ENCODE results near the gene MRPL14. TPM values are rescaled to one million over a fixed set of nuclear protein-coding genes. Genes with fewer than 3 reads are reported as not detected.

The MRPL14 gene
- polyA plus RNA-seq, 3 donors: 38.9 to 40.4 (median 40.3) TPM

GRCh38 chr6:44126320-44127149 is 717 bp downstream of the MRPL14 start:
- DNase-seq (ENCODE audit: low read depth in 3 of 3, low spot score in 2 of 3): no peak

GRCh38 chr6:44123544-44123943 is 3.7 kb downstream of the MRPL14 start:
- DNase-seq (ENCODE audit: low read depth in 3 of 3, low spot score in 2 of 3): no peak

GRCh38 chr6:44122801-44123200 is 4.5 kb downstream of the MRPL14 start:
- no peak for DNase-seq (ENCODE audit: low read depth in 3 of 3, low spot score in 2 of 3)

GRCh38 chr6:44120692-44121443 is 6.4 kb downstream of the MRPL14 start:
- DNase-seq (ENCODE audit: low read depth in 3 of 3, low spot score in 2 of 3): no peak

GRCh38 chr6:44119704-44120262 is 7.5 kb downstream of the MRPL14 start:
- no peak for DNase-seq (ENCODE audit: low read depth in 3 of 3, low spot score in 2 of 3)

- no peak for DNase-seq (ENCODE audit: low read depth in 3 of 3, low spot score in 2 of 3)
Observed at GRCh38 chr6:44117397-44118128, 9.7 kb downstream of the MRPL14 start.

GRCh38 chr6:44116641-44117382 is 10.4 kb downstream of the MRPL14 start:
- DNase-seq (ENCODE audit: low read depth in 3 of 3, low spot score in 2 of 3): no peak

- DNase-seq (ENCODE audit: low read depth in 3 of 3, low spot score in 2 of 3): no peak
Observed at GRCh38 chr6:44115866-44116265, 11.4 kb downstream of the MRPL14 start.

- no peak for DNase-seq (ENCODE audit: low read depth in 3 of 3, low spot score in 2 of 3)
Observed at GRCh38 chr6:44113414-44113813, 13.8 kb downstream of the MRPL14 start.

- no peak for DNase-seq (ENCODE audit: low read depth in 3 of 3, low spot score in 2 of 3)
Observed at GRCh38 chr6:44111434-44112417, 15.5 kb downstream of the MRPL14 start.

GRCh38 chr6:44110966-44111365 is 16.3 kb downstream of the MRPL14 start:
- DNase-seq (ENCODE audit: low read depth in 3 of 3, low spot score in 2 of 3): no peak

- no peak for DNase-seq (ENCODE audit: low read depth in 3 of 3, low spot score in 2 of 3)
Observed at GRCh38 chr6:44110005-44110676, 17.1 kb downstream of the MRPL14 start.

- no peak for DNase-seq (ENCODE audit: low read depth in 3 of 3, low spot score in 2 of 3)
Observed at GRCh38 chr6:44109212-44109611, 18.0 kb downstream of the MRPL14 start.

- no peak for DNase-seq (ENCODE audit: low read depth in 3 of 3, low spot score in 2 of 3)
Observed at GRCh38 chr6:44108471-44108870, 18.8 kb downstream of the MRPL14 start.

- DNase-seq (ENCODE audit: low read depth in 3 of 3, low spot score in 2 of 3): no peak
Observed at GRCh38 chr6:44107017-44107416, 20.2 kb downstream of the MRPL14 start.

- DNase-seq (ENCODE audit: low read depth in 3 of 3, low spot score in 2 of 3): no peak
Observed at GRCh38 chr6:44105993-44106740, 21.1 kb downstream of the MRPL14 start.

- no peak for DNase-seq (ENCODE audit: low read depth in 3 of 3, low spot score in 2 of 3)
Observed at GRCh38 chr6:44105146-44105545, 22.1 kb downstream of the MRPL14 start.

GRCh38 chr6:44104481-44105021 is 22.7 kb downstream of the MRPL14 start:
- no peak for DNase-seq (ENCODE audit: low read depth in 3 of 3, low spot score in 2 of 3)

Data from right renal cortex interstitium (tissue), 3 donors.